HG02981 (cell line): Measurements from ENCODE around the gene BAIAP3.

Experiments
- ATAC-seq: cut with Tn5 transposase; IDR thresholded peaks from one replicate; pipeline ENCODE4 v1.9.1; 2021; ENCODE audit warnings: mild to moderate bottlenecking, moderate library complexity; ENCODE audit not compliant: unreplicated experiment

Gene BAIAP3

DNA sequence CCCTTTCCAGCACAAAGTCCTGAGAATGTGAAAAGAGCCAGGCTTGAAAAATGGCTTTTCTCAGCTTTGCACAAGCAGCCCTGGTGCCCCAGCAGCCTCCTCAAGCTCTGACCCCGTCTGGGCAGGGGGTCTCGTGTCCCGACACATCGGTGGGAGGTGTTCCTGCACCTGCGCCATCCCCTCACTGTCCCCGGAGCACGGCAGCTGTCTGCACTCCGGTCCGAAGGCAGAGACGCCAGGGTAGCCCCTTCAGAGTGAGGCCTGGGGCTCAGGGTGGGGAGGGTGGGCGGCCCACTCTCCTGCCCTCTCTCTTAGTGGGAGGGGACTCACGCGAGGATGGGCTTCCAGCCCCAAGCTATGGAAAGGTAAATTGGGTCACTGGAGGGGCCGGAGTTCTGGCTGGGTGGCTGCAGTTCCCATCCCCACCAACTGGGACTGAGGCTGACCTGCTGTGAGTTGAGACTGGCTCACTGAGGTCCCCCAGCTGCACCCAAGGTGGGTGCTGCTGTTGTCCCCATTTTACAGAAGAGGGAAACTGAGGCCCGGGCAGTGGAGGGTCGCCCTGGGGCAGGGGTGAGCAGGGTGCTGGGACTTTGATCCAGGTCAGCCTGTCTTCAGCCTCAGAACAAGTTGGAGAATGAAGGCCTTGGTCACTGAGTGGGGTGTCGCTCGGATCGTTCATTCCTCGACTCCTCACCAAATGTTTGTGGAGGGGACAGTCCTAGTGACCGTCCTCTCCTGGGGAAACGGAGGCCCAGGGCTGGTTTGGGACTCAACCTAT lies 2.3 kb upstream of the BAIAP3 start:
- ATAC-seq: no peak

GRCh38 chr16:1331712-1332617 lies 1.5 kb upstream of the BAIAP3 start:
- ATAC-seq: peak; percentile 63

GRCh38 chr16:1332618-1333148 lies 762 bp upstream of the BAIAP3 start:
- no peak for ATAC-seq

- no peak for ATAC-seq
Observed at GRCh38 chr16:1333854-1334700, 632 bp downstream of the BAIAP3 start.

DNA sequence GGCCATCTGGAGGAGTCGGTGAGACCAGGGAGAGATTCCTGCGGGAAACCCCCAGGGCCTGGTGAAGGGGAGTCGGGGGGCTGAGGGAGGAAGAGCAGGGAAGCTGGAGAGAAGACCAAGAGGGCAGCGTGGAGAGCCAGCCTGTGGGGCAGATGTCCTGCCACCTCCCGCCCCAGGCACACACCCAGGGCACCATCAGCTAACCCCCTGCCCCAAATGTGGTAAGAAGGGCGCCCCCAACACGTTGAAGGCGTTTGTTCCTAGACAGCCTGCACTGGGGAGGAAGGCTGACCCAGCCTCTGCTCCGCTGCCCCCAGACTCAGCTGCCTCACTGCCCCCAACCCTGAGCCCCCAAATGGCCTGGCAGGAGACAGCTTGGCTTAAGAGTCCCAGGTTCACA lies 1.3 kb downstream of the BAIAP3 start:
- no peak for ATAC-seq

DNA sequence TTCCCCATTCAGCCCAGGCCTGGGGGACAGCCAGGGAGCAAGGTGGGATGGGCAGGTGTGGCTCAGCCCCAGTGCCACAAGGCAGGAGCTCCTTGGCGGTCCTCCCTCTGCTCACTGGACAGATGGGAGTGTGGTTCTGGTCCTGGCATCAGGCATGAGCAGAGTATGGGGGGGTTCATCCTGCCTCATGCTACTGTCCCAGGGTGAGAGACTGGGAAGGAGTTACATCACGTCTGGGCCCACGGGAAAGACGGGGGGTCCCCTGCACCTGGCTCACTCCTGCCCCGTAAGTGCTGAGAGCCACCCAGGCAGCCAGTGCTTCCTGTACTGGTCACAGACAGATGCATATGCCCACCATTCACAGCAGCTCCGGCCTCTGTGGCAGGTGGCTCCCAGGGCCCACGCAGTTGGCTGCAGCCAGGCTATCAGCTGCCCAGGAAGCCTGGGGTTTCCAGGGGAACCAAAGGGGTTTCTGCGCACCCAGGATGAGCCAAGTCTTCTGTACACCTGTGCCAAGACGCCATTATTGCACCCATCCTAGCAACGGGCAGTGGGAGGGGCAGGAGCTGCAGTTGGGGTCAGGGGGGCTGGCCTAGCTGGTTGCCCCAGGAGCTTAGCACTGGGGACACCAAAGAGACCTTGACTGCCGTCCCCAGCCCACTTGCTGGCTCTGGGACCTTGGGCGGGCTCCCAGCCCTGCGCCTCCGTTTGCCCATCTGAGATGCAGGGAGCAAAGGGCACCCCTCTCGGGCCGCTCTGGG lies 1.9 kb downstream of the BAIAP3 start:
- ATAC-seq: no peak

DNA sequence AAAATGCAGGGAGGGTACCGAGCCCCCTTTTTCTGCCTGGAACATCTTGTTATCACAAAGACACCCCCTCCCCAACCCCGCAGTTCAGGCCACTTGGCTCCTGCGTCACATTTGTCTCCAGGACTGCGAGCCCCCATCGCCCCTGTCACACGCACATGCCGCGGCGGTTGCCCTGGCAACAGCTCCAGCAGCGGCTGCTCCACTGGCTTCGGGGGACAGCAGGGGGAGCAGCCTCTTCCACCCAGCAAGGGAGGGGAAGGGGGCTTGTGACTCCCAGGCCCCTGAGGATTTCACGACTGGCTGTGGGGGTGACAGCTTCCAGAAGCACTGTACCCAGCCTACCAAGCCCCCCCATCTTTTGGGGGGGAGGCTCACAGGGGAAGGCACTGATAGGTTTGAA lies 2.6 kb downstream of the BAIAP3 start:
- ATAC-seq: no peak

- ATAC-seq: no peak
Observed at GRCh38 chr16:1336619-1337018, 3.2 kb downstream of the BAIAP3 start.

DNA sequence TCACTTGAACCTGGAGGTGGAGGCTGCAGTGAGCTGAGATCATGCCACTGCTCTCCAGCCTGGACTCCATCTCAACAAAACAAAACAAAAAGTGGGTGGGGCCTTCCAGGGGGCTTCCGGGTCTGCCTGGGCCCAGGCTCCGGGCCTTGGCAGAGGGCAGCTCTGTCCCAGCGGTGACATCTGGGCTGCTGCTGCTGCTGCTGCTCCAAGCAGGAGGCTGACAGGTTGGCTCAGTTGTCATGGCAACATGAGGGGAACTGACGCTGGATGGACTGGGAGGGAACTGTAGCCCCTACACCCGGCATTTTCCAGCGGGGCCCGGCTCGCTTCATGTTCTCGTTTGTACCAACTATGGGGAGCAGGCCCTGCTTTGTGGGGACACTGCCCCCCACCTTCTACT lies 4.0 kb downstream of the BAIAP3 start:
- ATAC-seq: no peak

GRCh38 chr16:1338119-1338730 lies 4.8 kb downstream of the BAIAP3 start:
- no peak for ATAC-seq

DNA sequence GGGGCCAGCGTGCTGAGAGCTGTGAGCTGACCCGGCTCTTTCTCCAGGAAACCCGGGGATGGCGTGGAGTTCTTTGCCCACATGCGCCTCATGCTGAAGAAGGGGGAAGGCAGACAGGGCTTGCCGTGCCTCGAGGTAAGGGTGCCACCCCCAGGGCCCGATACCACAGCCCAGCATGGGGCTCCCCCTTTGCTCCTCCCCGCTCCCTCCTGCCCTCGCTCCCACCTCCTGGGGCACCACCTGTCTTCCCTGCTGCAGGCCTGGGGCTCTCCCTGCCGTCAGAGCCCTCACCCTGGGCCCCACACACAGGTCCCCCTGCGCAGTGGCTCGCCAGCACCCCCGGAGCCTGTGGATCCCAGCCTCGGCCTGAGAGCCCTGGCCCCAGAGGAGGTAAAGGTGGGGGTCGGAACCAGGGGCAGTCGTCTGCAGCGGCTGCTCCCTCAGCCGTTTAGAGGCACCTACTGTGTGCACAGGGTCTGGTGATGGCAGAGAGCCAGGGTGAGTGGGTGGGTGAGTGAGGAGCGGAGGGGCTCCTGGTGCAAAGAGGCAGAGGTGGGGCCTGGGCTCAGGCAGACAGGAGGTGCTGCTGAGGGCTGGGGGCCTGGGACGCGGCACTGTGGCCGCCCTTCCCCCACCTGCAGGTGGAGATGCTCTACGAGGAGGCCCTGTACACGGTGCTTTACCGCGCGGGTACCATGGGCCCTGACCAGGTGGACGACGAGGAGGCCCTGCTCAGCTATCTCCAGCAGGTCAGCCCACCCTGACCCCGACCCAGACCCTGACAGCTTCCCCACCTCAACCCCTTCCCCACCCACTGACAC lies 5.6 kb downstream of the BAIAP3 start:
- ATAC-seq: no peak

DNA sequence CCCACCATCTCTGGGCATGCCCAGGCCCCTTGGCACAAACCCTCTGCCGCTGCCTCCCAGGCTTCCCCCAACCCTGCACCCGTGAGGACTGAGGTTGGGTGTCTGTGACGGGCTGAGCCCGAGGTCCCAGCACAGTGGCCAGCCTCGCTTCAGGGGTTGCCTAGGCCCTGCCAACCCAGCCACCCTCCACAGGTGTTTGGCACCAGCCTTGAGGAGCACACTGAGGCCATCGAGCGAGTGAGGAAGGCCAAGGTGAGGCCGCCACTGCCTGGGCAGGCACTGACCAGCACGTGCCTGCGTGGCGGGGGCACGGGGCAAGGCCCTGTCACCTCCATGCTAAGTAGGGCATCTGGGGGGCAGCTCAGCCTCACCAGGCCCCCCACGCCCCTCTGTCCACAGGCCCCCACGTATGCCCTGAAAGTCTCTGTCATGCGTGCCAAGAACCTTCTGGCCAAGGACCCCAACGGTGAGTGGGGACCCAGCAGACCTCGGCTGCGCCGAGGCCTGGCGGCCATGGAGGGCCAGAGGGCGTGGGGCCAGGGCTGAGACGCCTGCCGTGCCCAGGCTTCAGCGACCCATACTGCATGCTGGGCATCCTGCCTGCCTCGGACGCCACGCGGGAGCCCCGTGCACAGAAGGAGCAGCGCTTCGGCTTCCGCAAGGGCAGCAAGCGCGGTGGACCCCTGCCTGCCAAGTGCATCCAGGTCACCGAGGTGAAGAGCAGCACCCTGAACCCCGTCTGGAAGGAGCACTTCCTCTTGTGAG lies 7.5 kb downstream of the BAIAP3 start:
- no peak for ATAC-seq

DNA sequence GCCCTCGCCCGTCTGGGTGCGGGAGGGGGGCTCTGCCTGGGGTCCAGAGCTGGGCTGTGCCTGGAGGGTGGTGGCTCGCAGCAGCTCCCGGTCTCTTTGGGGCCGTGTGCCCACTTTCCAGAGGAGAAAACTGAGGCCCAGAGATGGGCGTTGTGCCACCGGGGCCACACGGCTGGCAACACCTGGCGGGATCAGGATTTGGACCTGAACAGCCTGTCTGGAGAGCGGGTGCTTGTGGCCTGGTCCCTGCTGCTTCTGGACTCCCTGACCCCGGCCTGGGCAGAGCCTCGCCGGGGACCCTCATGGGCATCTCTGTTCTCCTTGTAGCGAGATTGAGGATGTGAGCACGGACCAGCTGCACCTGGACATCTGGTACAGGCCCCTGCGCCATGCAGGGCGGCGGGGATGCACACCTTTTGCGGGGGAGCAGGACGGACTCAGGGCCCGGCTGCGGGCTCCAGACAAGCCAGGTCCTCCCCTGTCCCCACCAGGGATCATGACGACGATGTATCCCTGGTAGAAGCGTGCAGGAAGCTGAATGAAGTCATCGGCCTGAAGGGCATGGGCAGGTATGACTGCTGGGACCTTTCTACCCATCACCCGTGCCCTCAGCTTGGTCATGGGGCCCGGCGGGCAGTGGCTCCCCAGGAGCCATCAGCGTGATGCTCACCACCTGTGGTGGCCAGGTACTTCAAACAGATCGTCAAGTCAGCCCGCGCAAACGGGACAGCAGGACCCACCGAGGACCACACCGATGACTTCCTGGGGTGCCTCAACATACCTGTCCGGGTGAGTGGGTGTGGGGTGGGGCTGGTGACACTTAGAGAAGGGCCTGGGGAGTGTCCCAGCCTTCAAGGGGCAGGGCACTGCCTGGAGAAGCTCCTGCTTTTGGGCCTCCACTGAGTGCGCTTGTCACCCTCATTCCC lies 8.3 kb downstream of the BAIAP3 start:
- no peak for ATAC-seq

- ATAC-seq: peak; percentile 86
Observed at GRCh38 chr16:1342526-1343427, 9.3 kb downstream of the BAIAP3 start.

DNA sequence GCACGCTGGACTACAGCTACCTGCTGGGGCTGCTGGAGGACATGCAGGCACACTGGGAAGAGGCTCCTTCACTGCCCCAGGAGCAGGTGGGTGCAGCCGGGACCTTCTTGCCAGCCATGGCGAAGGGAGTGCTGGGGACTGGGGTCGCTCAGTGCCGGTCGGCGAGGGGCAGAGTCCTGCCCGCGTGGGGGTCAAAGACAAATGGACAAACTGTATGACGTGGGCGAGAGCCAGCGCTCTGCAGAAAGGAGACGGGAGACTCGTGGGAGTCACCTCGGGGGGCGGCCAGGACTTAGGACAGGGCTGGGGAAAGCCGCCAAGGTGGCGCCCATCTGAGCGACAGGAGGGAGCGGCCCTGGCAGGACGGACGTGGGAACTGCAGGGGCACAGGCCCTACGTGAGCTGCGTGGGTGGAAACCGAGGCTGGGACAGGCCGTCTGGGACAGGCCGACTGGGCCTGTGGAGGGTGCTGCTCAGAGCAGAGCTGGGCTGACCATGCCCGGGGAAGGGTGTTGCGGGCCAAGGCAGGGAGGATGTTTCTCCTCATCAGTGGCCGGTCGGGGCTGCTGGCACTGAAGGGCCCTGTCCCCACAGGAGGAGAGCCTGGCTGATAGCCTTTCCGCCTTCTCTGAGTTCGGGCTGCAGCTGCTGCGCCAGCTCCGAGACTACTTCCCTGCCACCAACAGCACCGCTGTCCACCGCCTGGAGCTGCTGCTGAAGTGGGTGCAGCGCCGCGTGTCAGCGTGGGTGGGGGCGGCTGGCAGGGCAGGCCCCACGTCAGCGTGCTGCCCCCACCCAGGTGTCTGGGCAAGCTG lies 10.2 kb downstream of the BAIAP3 start:
- ATAC-seq: no peak
